Measurements from ENCODE around the gene PGAP2. TPM values are rescaled to one million over a fixed set of nuclear protein-coding genes. Genes with fewer than 3 reads are reported as not detected.
A peak's percentile ranks its signal among the peaks of the same experiment; 100 is the strongest.

PGAP2 gene
- total and polyA plus RNA-seq, 2 donors (not counting 1 experiment from before 2014, with no cell fraction given), result 20.5 to 47.1 TPM

DNA sequence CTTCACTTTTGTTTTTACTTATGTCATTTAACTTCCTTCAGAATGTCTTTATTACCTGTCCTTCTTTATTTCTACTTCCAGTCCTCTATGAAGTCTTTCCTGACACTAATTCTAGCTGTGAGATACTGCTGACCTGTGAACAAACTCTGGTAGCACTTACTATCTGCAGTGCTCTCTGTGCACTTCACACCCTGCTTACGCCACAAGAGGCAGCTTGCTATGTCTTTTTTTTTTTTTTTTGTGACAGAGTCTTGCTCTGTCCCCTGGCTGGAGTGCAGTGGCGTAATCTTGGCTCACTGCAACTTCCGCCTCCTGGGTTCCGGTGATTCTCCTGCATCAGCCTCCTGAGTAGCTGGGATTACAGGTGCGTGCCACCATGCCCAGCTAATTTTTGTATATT, 57.8 kb downstream of the PGAP2 start:
- peak overlapping the region; percentile 68 for H3K4me3 Mint-ChIP-seq
- Histone ChIP-seq H3K36me3 (replicated peaks in 1 of 2; ENCODE audit: control extremely low read depth in 1 of 2, control insufficient read depth in 1 of 2, extremely low read depth in 1 of 2, insufficient read depth in 2 of 2, low read length in 1 of 2) (no peaks in the 10 kb centered on the region), H2AFZ (ENCODE audit: insufficient read depth, low read depth, low read length, poor library complexity, severe bottlenecking) (no peak overlapping the region), H3K27ac (ENCODE audit: low read length in 2 of 2) (peak overlapping the region; percentile 24 to 59), H3K4me1 (ENCODE audit: control insufficient read depth in 2 of 2, insufficient read depth in 2 of 2, low read length in 2 of 2) (peaks cover 64 to 70% of the 10 kb centered on the region in 2 donors), H3K9me3 (ENCODE audit: control extremely low read depth in 1 of 3, control insufficient read depth in 2 of 3, insufficient read depth in 1 of 3, low read length in 2 of 3) (no peaks in the 10 kb centered on the region), H3K79me2 (ENCODE audit: control insufficient read depth, insufficient read depth, low read length) (peaks cover 100% of the 10 kb centered on the region), H3K9ac (ENCODE audit: low read length) (no peak overlapping the region), H3K4me2 (replicated peaks; ENCODE audit: low read depth, low read length, poor library complexity, severe bottlenecking) (peak overlapping the region; percentile 55), H4K20me1 (ENCODE audit: control insufficient read depth, insufficient read depth, low read length, poor library complexity, severe bottlenecking) (peaks cover 11% of the 10 kb centered on the region), H3K27me3 (replicated peaks in 1 of 4; ENCODE audit: control extremely low read depth in 1 of 4, control insufficient read depth in 3 of 4, insufficient read depth in 4 of 4, low read length in 3 of 4) (no peaks in the 10 kb centered on the region), H3K4me3 (ENCODE audit: control extremely low read depth in 1 of 5, extremely low read depth in 1 of 5, insufficient read depth in 1 of 5, low read depth in 2 of 5, low read length in 4 of 5) (peak overlapping the region in 2 of 5 experiments; percentile 1 to 41)
- WGBS (ENCODE audit: insufficient coverage), result 69% methylated on average over 3 of the region's 5 CpGs
- TF ChIP-seq, protein P1, sequence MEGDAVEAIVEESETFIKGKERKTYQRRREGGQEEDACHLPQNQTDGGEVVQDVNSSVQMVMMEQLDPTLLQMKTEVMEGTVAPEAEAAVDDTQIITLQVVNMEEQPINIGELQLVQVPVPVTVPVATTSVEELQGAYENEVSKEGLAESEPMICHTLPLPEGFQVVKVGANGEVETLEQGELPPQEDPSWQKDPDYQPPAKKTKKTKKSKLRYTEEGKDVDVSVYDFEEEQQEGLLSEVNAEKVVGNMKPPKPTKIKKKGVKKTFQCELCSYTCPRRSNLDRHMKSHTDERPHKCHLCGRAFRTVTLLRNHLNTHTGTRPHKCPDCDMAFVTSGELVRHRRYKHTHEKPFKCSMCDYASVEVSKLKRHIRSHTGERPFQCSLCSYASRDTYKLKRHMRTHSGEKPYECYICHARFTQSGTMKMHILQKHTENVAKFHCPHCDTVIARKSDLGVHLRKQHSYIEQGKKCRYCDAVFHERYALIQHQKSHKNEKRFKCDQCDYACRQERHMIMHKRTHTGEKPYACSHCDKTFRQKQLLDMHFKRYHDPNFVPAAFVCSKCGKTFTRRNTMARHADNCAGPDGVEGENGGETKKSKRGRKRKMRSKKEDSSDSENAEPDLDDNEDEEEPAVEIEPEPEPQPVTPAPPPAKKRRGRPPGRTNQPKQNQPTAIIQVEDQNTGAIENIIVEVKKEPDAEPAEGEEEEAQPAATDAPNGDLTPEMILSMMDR (IDR thresholded peaks at IDR 0.05), result no peak
- TF ChIP-seq EZH2 (IDR thresholded peaks at IDR 0.05; ENCODE audit: borderline replicate concordance, insufficient read depth, low read depth, low read length, poor library complexity, severe bottlenecking), result no peak
- ATAC-seq (ENCODE audit: low read depth) (no peak), DNase-seq (no peak)
- intact Hi-C loops (cut with micrococcal nuclease), result loop anchor here (2.0 kb wide), 1 partner anchor 15 kb away; no protein-coding TSS in a partner anchor
- H3K27ac Mint-ChIP-seq, result peak overlapping the region; percentile 84
- peaks cover 80% of the 10 kb centered on the region for H3K4me1 Mint-ChIP-seq
- H3K27me3 Mint-ChIP-seq, result no peaks in the 10 kb centered on the region
- ChIA-PET POLR2A (interaction anchor here (0.6 to 2.4 kb wide), 2 partner anchors 11 to 28 kb away, joined by 3 to 11 read pairs; partner anchors contain the start of gene STIM1), CTCF (interaction anchor here (0.7 to 36.8 kb wide), 3 partner anchors 14 to 24 kb away, joined by 3 to 662 read pairs (median 4); partner anchors contain the start of genes RHOG and STIM1)
- H3K9me3 Mint-ChIP-seq (ENCODE audit: insufficient read depth), result no peaks in the 10 kb centered on the region

DNA sequence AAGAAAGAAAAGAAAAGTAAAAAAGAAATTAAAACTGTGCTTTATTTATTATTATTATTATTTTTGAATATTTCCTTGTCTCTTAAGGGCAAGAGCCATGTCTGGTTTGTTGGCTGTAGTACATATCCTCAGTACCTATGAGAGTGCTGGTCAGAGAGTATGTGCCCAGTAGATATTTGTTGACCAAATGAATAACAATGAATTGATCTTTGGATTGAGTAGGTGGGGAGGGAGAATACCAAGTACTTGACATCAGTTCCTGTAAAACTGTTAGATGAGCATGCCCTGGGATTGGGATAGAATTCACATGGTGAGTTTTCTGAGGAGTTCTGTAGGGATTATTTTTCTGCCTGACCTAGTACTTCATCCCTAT, 58.5 kb downstream of the PGAP2 start:
- H3K9ac ChIP-seq (ENCODE audit: low read length), result no peak overlapping the region

More for the DNA sequence above, 58.5 kb downstream of the PGAP2 start:
- H3K4me1 ChIP-seq (ENCODE audit: control insufficient read depth in 2 of 2, insufficient read depth in 2 of 2, low read length in 2 of 2), result peaks cover 64 to 70% of the 10 kb centered on the region in 2 donors
- TF ChIP-seq, protein P1 (IDR thresholded peaks at IDR 0.05), result no peak
- no peak for TF ChIP-seq EZH2 (IDR thresholded peaks at IDR 0.05; ENCODE audit: borderline replicate concordance, insufficient read depth, low read depth, low read length, poor library complexity, severe bottlenecking)
- ATAC-seq (ENCODE audit: low read depth) (no peak), DNase-seq (no peak)
- H3K27ac Mint-ChIP-seq, result peak overlapping the region; percentile 87
- H3K79me2 ChIP-seq (ENCODE audit: control insufficient read depth, insufficient read depth, low read length), result peaks cover 100% of the 10 kb centered on the region
- intact Hi-C loops (cut with micrococcal nuclease), result loop anchor here (2.0 kb wide), 1 partner anchor 14 kb away; no protein-coding TSS in a partner anchor
- ChIA-PET POLR2A (interaction anchor here (1.1 to 3.0 kb wide), 2 partner anchors 12 to 189 kb away, joined by 3 to 13 read pairs; partner anchors contain the start of gene STIM1), CTCF (interaction anchor here (0.7 to 36.8 kb wide), 2 partner anchors 23 to 25 kb away, joined by 4 to 662 read pairs; partner anchors contain the start of genes RHOG and STIM1)
- H3K4me3 ChIP-seq (ENCODE audit: control extremely low read depth in 1 of 5, extremely low read depth in 1 of 5, insufficient read depth in 1 of 5, low read depth in 2 of 5, low read length in 4 of 5), result no peak overlapping the region
- H4K20me1 ChIP-seq (ENCODE audit: control insufficient read depth, insufficient read depth, low read length, poor library complexity, severe bottlenecking), result peaks cover 11% of the 10 kb centered on the region
- peak overlapping the region; percentile 74 for H3K4me3 Mint-ChIP-seq
- no peaks in the 10 kb centered on the region for H3K36me3 ChIP-seq (replicated peaks in 1 of 2; ENCODE audit: control extremely low read depth in 1 of 2, control insufficient read depth in 1 of 2, extremely low read depth in 1 of 2, insufficient read depth in 2 of 2, low read length in 1 of 2)
- no peaks in the 10 kb centered on the region for H3K9me3 Mint-ChIP-seq (ENCODE audit: insufficient read depth)
- H3K27ac ChIP-seq (ENCODE audit: low read length in 2 of 2), result peak overlapping the region; percentile 14 to 55
- no peaks in the 10 kb centered on the region for H3K9me3 ChIP-seq (ENCODE audit: control extremely low read depth in 1 of 3, control insufficient read depth in 2 of 3, insufficient read depth in 1 of 3, low read length in 2 of 3)
- no peaks in the 10 kb centered on the region for H3K27me3 Mint-ChIP-seq
- H3K4me1 Mint-ChIP-seq, result peaks cover 81% of the 10 kb centered on the region
- peak overlapping the region; percentile 55 for H3K4me2 ChIP-seq (replicated peaks; ENCODE audit: low read depth, low read length, poor library complexity, severe bottlenecking)
- H3K27me3 ChIP-seq (replicated peaks in 1 of 4; ENCODE audit: control extremely low read depth in 1 of 4, control insufficient read depth in 3 of 4, insufficient read depth in 4 of 4, low read length in 3 of 4), result no peaks in the 10 kb centered on the region
- H2AFZ ChIP-seq (ENCODE audit: insufficient read depth, low read depth, low read length, poor library complexity, severe bottlenecking), result no peak overlapping the region

Measured in B cell (primary cell).